ENCODE results near the gene ABLIM2. TPM values are rescaled to one million over a fixed set of nuclear protein-coding genes. Genes with fewer than 3 reads are reported as not detected.
A peak's percentile ranks its signal among the peaks of the same experiment; 100 is the strongest.

The ABLIM2 gene
- 0.37 TPM for total RNA-seq (2013)
- polyA plus RNA-seq (under 1 TPM in 1 of 3 donors, not detected in 2; 0.21 TPM), polyA minus RNA-seq (0.42 TPM in 1 of 2 replicates, not detected in the other), total RNA-seq (0 to 7.0 (median 0.23) reads per million in 11 experiments)

- Histone ChIP-seq H3K9me3 (replicated peaks in 1 of 2; ENCODE audit: control insufficient read depth in 1 of 2, insufficient read depth in 1 of 2, low read length in 2 of 2) (peaks cover 3 to 8% of the 10 kb centered on the region in 2 donors), H3K79me2 (ENCODE audit: insufficient read depth, low read length) (no peaks in the 10 kb centered on the region), H3K4me2 (replicated peaks; ENCODE audit: extremely low read depth, low read length, poor library complexity, severe bottlenecking) (peak within 1 kb of the TSS; percentile 98), H4K20me1 (ENCODE audit: insufficient read depth, low read length) (no peaks in the 10 kb centered on the region), H3K4me1 (ENCODE audit: control insufficient read depth in 1 of 2, insufficient read depth in 2 of 2, low read length in 2 of 2) (peaks cover 18 to 28% of the 10 kb centered on the region in 2 donors), H2AFZ (ENCODE audit: insufficient read depth, low read depth, low read length, poor library complexity, severe bottlenecking) (peak within 1 kb of the TSS; percentile 89), H3K4me3 (replicated peaks in 1 of 3; ENCODE audit: low read depth in 2 of 3, low read length in 3 of 3) (peak within 1 kb of the TSS; percentile 70 to 96 (median 85)), H3K9ac (ENCODE audit: insufficient read depth, low read length, poor library complexity, severe bottlenecking) (peak within 1 kb of the TSS; percentile 67), H3K27me3 (ENCODE audit: control insufficient read depth in 2 of 2, insufficient read depth in 2 of 2, low read length in 2 of 2) (peaks cover 18 to 39% of the 10 kb centered on the region in 2 donors), H3K27ac (ENCODE audit: low read depth in 1 of 2, low read length in 2 of 2) (peak within 1 kb of the TSS in 1 of 2 donors; percentile 68), H3K36me3 (replicated peaks in 1 of 2; ENCODE audit: control insufficient read depth in 1 of 2, insufficient read depth in 2 of 2, low read length in 2 of 2) (no peaks in the 10 kb centered on the region)
- peaks cover 0 to 3% of the 10 kb centered on the region in 2 donors for H3K36me3 Mint-ChIP-seq
- DNase-seq: peak; percentile 98 to 99 (median 99)
- H3K4me1 Mint-ChIP-seq: peaks cover 18% of the 10 kb centered on the region
- WGBS (ENCODE audit: insufficient coverage): under 1% methylated on average over 86 of the region's 96 CpGs
- H3K9me3 Mint-ChIP-seq: peaks cover 0 to 13% (median 3%) of the 10 kb centered on the region in 7 donors
- intact Hi-C loops (cut with micrococcal nuclease): loop anchor here (5.0 to 10.0 kb wide), 3 partner anchors 38 to 266 kb away; partner anchors contain the start of gene SH3TC1 (in 1 of the 2)
- TF ChIP-seq CTCF (IDR thresholded peaks at IDR 0.05): no peak
- H3K4me3 Mint-ChIP-seq: peak within 1 kb of the TSS; percentile 97 to 100
- H3K27me3 Mint-ChIP-seq (ENCODE audit: low read depth in 3 of 3): peaks cover 32 to 72% (median 49%) of the 10 kb centered on the region in 3 donors
- peak within 1 kb of the TSS; percentile 84 to 95 (median 88) for H3K27ac Mint-ChIP-seq
These were observed at the start of gene ABLIM2 for GRCh38 chr4:8158710-8159536. TSS of gene ABLIM2 (minus strand) at chr4:8158813. CDS start at chr4:8158689, 124 bp downstream.

DNA sequence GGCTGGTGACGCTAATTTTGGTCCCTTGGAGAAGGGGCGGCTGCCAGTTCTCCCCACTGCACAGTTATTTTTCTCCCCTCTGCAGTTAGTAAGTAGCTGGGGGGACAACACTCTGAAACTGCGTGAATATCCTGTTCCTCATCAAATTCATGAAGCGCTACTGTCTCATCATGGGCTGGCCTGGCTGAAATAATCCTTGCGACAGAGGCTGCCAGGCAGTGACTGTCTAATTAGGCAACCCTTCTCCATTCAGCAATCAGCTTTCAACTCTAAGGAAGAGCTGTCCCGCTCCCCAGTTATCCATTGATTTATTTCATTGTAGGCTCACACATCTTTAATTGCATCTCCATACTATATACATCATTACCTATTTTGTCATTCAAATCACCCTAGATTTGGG is 48.7 kb upstream of the ABLIM2 start:
- H3K4me1 Mint-ChIP-seq: peaks cover 79% of the 10 kb centered on the region
- peaks cover 0 to 2% (median 0%) of the 10 kb centered on the region in 3 donors for H3K27me3 Mint-ChIP-seq (ENCODE audit: low read depth in 3 of 3)
- Histone ChIP-seq H3K79me2 (ENCODE audit: insufficient read depth, low read length) (peaks cover 76% of the 10 kb centered on the region), H3K9ac (ENCODE audit: insufficient read depth, low read length, poor library complexity, severe bottlenecking) (no peak overlapping the region), H3K36me3 (replicated peaks in 1 of 2; ENCODE audit: control insufficient read depth in 1 of 2, insufficient read depth in 2 of 2, low read length in 2 of 2) (peaks cover 19 to 61% of the 10 kb centered on the region in 2 donors), H3K4me3 (replicated peaks in 1 of 3; ENCODE audit: low read depth in 2 of 3, low read length in 3 of 3) (peak overlapping the region in 1 of 3 experiments; percentile 45), H4K20me1 (ENCODE audit: insufficient read depth, low read length) (peaks cover 100% of the 10 kb centered on the region), H3K27ac (ENCODE audit: low read depth in 1 of 2, low read length in 2 of 2) (peak overlapping the region; percentile 36 to 62), H3K4me2 (replicated peaks; ENCODE audit: extremely low read depth, low read length, poor library complexity, severe bottlenecking) (peak overlapping the region; percentile 44), H3K9me3 (replicated peaks in 1 of 2; ENCODE audit: control insufficient read depth in 1 of 2, insufficient read depth in 1 of 2, low read length in 2 of 2) (no peaks in the 10 kb centered on the region), H2AFZ (ENCODE audit: insufficient read depth, low read depth, low read length, poor library complexity, severe bottlenecking) (no peak overlapping the region), H3K4me1 (ENCODE audit: control insufficient read depth in 1 of 2, insufficient read depth in 2 of 2, low read length in 2 of 2) (peaks cover 82 to 85% of the 10 kb centered on the region in 2 donors), H3K27me3 (ENCODE audit: control insufficient read depth in 2 of 2, insufficient read depth in 2 of 2, low read length in 2 of 2) (no peaks in the 10 kb centered on the region)
- H3K36me3 Mint-ChIP-seq: peaks cover 65 to 84% of the 10 kb centered on the region in 2 donors
- peak overlapping the region; percentile 1 to 67 for H3K4me3 Mint-ChIP-seq
- no peaks in the 10 kb centered on the region for H3K9me3 Mint-ChIP-seq
- TF ChIP-seq CTCF (IDR thresholded peaks at IDR 0.05): no peak
- intact Hi-C loops (cut with micrococcal nuclease): loop anchor here in 1 of 2 donors (1.0 to 5.0 kb wide), 3 partner anchors 8 to 50 kb away; partner anchors contain the start of genes ABLIM2 and SH3TC1
- H3K27ac Mint-ChIP-seq: peak overlapping the region; percentile 77 to 93 (median 90)
- 0% methylated on average over 3 of the region's 6 CpGs for WGBS (ENCODE audit: insufficient coverage)
- peak; percentile 76 to 89 (median 82) for DNase-seq
